Measurements from ENCODE around the gene GPR157. TPM values are rescaled to one million over a fixed set of nuclear protein-coding genes. Genes with fewer than 3 reads are reported as not detected.
"Not testable (repeated sequence)": the region's sequence is repeated elsewhere in the genome, so short reads cannot be mapped to it uniquely, and the experiment has no call there.

Gene GPR157
- total RNA-seq, 2 experiments from 2014 or later = 1.4 to 5.4 TPM

DNA sequence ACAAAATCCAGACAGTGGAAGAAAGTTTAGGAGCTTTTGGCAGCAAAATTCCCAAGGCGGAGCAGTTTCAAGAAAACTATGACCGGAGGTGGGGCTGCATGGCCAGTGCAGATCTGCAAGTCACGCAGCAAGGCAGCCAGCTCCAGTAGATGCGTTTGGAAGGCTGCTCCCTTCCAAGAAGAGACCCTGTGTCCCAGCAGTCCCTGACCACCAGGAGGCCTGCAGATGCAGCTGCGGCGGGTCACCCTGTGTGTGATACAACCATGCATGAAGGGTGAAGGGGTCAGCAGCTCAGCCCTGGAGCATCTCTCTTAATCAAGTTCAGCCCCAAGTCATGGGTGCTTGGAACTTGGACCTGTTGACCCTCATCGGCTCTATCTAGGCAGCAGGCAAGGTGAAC, 29.3 kb downstream of the GPR157 start:
- Histone ChIP-seq H3K27ac (ENCODE audit: low read depth, low read length, poor library complexity, severe bottlenecking) (no peak overlapping the region), H4K20me1 (ENCODE audit: insufficient read depth, low read length) (no peaks in the 10 kb centered on the region), H3K36me3 (ENCODE audit: insufficient read depth, low read length) (no peaks in the 10 kb centered on the region; the same call in 1 of the 2 replicates), H3K9me3 (ENCODE audit: low read length) (peaks cover 23% of the 10 kb centered on the region), H3K9me2 (ENCODE audit: insufficient read depth, low read length) (no peaks in the 10 kb centered on the region), H3K4me2 (ENCODE audit: low read length) (no peak overlapping the region), H2AFZ (ENCODE audit: low read length) (no peak overlapping the region), H3K79me2 (ENCODE audit: insufficient read depth, low read depth, low read length) (no peaks in the 10 kb centered on the region), H3K4me1 (ENCODE audit: insufficient read depth, low read length, poor library complexity, severe bottlenecking) (peaks cover 35% of the 10 kb centered on the region), H3K4me3 (ENCODE audit: low read depth, low read length, poor library complexity, severe bottlenecking) (no peak overlapping the region)
- POLR2A ChIA-PET = interaction anchor here (0.5 kb wide), 1 partner anchor 18 kb away, joined by 5 read pairs; no protein-coding TSS in a partner anchor
- CTCF ChIA-PET (ENCODE audit: unreplicated experiment) = no interaction called here
- intact Hi-C loops (cut with micrococcal nuclease; ENCODE audit: unreplicated experiment) = no loop called here
- no TSS peak for BruUV-seq (replicated peaks)
- DNase-seq (ENCODE audit: low spot score) = no peak
- TF ChIP-seq, protein P1, sequence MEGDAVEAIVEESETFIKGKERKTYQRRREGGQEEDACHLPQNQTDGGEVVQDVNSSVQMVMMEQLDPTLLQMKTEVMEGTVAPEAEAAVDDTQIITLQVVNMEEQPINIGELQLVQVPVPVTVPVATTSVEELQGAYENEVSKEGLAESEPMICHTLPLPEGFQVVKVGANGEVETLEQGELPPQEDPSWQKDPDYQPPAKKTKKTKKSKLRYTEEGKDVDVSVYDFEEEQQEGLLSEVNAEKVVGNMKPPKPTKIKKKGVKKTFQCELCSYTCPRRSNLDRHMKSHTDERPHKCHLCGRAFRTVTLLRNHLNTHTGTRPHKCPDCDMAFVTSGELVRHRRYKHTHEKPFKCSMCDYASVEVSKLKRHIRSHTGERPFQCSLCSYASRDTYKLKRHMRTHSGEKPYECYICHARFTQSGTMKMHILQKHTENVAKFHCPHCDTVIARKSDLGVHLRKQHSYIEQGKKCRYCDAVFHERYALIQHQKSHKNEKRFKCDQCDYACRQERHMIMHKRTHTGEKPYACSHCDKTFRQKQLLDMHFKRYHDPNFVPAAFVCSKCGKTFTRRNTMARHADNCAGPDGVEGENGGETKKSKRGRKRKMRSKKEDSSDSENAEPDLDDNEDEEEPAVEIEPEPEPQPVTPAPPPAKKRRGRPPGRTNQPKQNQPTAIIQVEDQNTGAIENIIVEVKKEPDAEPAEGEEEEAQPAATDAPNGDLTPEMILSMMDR (conservative IDR thresholded peaks at IDR 0.05; ENCODE audit: low read length) = no peak
- TF ChIP-seq EZH2phosphoT487 (IDR thresholded peaks at IDR 0.05; ENCODE audit: borderline replicate concordance, low read depth, low read length) = no peak

DNA sequence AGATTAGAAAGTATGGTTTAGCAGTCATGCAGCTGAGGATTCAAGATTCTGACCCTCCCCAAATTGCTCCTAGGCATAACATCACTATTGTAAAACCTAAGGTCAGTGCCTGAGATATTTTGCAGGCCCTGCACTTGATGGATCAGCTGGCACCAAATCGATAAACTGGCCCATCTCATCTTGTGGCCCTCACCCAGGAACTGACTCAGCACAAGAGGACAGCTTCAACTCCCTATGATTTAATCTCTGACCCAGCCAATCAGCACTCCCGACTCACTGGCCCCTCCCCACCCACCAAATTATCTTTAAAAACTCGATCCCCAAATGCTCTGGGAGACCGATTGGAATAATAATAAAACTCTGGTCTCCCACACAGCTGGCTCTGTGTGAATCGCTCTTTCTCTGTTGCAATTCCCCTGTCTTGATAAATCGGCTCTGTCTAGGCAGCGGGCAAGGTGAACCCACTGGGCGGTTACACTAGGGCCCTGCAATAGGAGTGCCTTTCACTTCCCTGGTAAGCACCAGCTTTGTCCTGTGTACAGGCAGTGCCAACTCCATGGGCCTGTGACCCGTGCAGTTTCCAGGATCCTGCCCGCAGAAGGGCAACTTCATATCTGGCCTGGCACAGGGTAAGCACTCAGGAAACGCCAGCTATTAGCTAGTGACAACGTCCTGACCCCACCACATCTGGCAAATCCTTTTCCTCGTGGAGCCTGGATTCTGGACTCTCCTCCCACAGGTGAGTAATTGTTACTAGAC, 30.8 kb downstream of the GPR157 start:
- no peak for TF ChIP-seq EZH2phosphoT487 (IDR thresholded peaks at IDR 0.05; ENCODE audit: borderline replicate concordance, low read depth, low read length)
- TF ChIP-seq, protein P1 (conservative IDR thresholded peaks at IDR 0.05; ENCODE audit: low read length) = no peak
- POLR2A ChIA-PET = interaction anchor here (1.0 kb wide), 1 partner anchor 18 kb away, joined by 3 read pairs; no protein-coding TSS in a partner anchor
- Histone ChIP-seq H3K27ac (ENCODE audit: low read depth, low read length, poor library complexity, severe bottlenecking) (no peak overlapping the region), H3K36me3 (ENCODE audit: insufficient read depth, low read length) (no peaks in the 10 kb centered on the region; the same call in 1 of the 2 replicates), H2AFZ (ENCODE audit: low read length) (no peak overlapping the region), H3K4me1 (ENCODE audit: insufficient read depth, low read length, poor library complexity, severe bottlenecking) (peaks cover 35% of the 10 kb centered on the region), H3K9me3 (ENCODE audit: low read length) (peaks cover 23% of the 10 kb centered on the region), H4K20me1 (ENCODE audit: insufficient read depth, low read length) (no peaks in the 10 kb centered on the region), H3K4me2 (ENCODE audit: low read length) (no peak overlapping the region), H3K4me3 (ENCODE audit: low read depth, low read length, poor library complexity, severe bottlenecking) (no peak overlapping the region), H3K79me2 (ENCODE audit: insufficient read depth, low read depth, low read length) (no peaks in the 10 kb centered on the region), H3K9me2 (ENCODE audit: insufficient read depth, low read length) (no peaks in the 10 kb centered on the region)
- BruUV-seq (replicated peaks) = no TSS peak
- no peak for DNase-seq (ENCODE audit: low spot score)
- CTCF ChIA-PET (ENCODE audit: unreplicated experiment) = no interaction called here
- intact Hi-C loops (cut with micrococcal nuclease; ENCODE audit: unreplicated experiment) = no loop called here

DNA sequence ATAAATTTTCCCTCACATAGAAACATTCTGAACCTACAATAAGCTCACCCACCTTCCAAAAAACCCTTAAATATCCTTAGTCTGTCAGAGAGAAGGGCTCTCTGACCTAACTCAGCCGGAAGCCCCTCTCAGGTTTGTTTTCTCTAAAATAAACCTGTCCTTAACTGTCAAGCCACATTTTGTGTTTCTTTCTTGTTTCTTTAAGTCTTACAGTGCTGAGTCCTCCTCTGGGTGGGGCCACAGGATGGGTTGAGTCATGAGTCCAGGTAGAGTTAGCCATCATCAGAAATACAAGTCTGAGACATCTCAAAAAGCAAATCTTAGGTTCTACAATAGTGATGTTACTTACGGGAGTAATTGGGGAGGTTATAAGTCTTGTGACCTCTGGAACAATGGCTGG, 33.1 kb downstream of the GPR157 start:
- Histone ChIP-seq H3K36me3 (ENCODE audit: insufficient read depth, low read length) (no peaks in the 10 kb centered on the region; the same call in 1 of the 2 replicates), H3K9me3 (ENCODE audit: low read length) (peaks cover 23% of the 10 kb centered on the region), H3K79me2 (ENCODE audit: insufficient read depth, low read depth, low read length) (no peaks in the 10 kb centered on the region), H3K4me3 (ENCODE audit: low read depth, low read length, poor library complexity, severe bottlenecking) (no peak overlapping the region), H4K20me1 (ENCODE audit: insufficient read depth, low read length) (no peaks in the 10 kb centered on the region), H3K4me1 (ENCODE audit: insufficient read depth, low read length, poor library complexity, severe bottlenecking) (peaks cover 13% of the 10 kb centered on the region), H2AFZ (ENCODE audit: low read length) (no peak overlapping the region), H3K27ac (ENCODE audit: low read depth, low read length, poor library complexity, severe bottlenecking) (no peak overlapping the region), H3K4me2 (ENCODE audit: low read length) (no peak overlapping the region), H3K9me2 (ENCODE audit: insufficient read depth, low read length) (no peaks in the 10 kb centered on the region)
- POLR2A ChIA-PET = no interaction called here
- TF ChIP-seq EZH2phosphoT487 (IDR thresholded peaks at IDR 0.05; ENCODE audit: borderline replicate concordance, low read depth, low read length) = no peak
- TF ChIP-seq, protein P1 (conservative IDR thresholded peaks at IDR 0.05; ENCODE audit: low read length) = no peak
- CTCF ChIA-PET (ENCODE audit: unreplicated experiment) = no interaction called here
- intact Hi-C loops (cut with micrococcal nuclease; ENCODE audit: unreplicated experiment) = no loop called here
- no TSS peak for BruUV-seq (replicated peaks)
- DNase-seq (ENCODE audit: low spot score) = no peak

DNA sequence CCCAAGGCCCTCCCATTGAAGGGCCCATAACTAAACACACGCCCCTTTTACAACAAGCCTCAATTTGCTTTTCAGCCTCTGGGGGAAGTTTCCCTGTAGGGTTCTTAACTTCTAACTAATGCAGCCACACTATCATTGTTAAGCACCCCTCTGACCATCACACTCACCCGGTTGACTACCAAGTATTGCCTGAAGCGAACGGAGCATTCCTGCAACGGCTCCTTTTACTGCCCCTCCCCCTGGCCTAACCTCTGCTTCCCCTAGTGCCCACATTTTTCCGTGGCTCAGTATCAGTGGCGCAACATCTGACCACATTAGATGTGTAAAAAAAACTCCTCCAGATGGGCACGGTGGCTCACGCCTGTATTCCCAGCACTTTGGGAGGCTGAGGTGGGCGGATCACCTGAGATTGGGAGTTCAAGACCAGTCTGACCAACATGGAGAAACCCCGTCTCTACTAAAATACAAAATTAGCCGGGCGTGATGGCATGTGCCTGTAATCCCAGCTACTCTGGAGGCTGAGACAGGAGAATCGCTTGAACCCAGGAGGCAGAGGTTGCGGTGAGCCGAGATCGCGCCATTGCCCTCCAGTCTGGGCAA, 34.8 kb downstream of the GPR157 start:
- H3K9me2 ChIP-seq (ENCODE audit: insufficient read depth, low read length); H3K79me2 ChIP-seq (ENCODE audit: insufficient read depth, low read depth, low read length); intact Hi-C loops (cut with micrococcal nuclease; ENCODE audit: unreplicated experiment); H3K27ac ChIP-seq (ENCODE audit: low read depth, low read length, poor library complexity, severe bottlenecking); BruUV-seq (replicated peaks); H2AFZ ChIP-seq (ENCODE audit: low read length); H4K20me1 ChIP-seq (ENCODE audit: insufficient read depth, low read length); H3K4me2 ChIP-seq (ENCODE audit: low read length); H3K36me3 ChIP-seq (ENCODE audit: insufficient read depth, low read length); DNase-seq (ENCODE audit: low spot score); H3K4me1 ChIP-seq (ENCODE audit: insufficient read depth, low read length, poor library complexity, severe bottlenecking); H3K4me3 ChIP-seq (ENCODE audit: low read depth, low read length, poor library complexity, severe bottlenecking): not testable (repeated sequence)
- POLR2A ChIA-PET = interaction anchor here (0.9 to 1.9 kb wide), 2 partner anchors 10 to 13 kb away, joined by 3 to 4 read pairs; no protein-coding TSS in a partner anchor
- H3K9me3 ChIP-seq (ENCODE audit: low read length) = peaks cover 33% of the 10 kb centered on the region
- CTCF ChIA-PET (ENCODE audit: unreplicated experiment) = interaction anchor here (0.7 to 1.0 kb wide), 2 partner anchors 16 to 30 kb away, joined by 3 to 4 read pairs; no protein-coding TSS in a partner anchor
